Measurements from ENCODE around the gene ST6GALNAC4.
A peak's percentile ranks its signal among the peaks of the same experiment; 100 is the strongest.
"Not testable (repeated sequence)": the region's sequence is repeated elsewhere in the genome, so short reads cannot be mapped to it uniquely, and the experiment has no call there.

ST6GALNAC4 gene

DNA sequence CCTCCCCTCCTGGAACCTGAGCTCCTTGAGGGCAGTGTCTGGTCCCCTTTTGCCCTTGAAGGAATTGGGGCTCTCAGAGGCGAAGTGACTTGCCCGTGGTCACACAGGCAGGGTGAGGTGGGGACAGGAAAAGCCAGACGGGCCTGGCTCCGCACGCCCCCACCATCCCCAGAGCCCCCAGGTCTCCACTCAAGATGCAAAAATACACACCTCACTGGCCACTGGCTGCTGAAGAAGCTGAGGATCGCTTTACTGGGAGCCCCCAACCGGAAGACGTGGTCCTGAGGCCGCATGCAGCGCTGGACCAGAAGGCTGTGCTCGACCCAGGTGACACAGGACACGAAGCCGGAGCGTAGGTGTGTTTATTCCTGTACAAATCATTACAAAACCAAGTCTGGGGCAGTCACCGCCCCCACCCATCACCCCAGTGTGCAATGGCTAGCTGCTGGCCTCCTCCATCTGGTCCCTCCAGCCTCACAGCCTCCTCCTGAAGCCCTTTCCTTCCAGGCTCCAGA, 31.8 kb downstream of the ST6GALNAC4 start:
- no peak for DNase-seq

DNA sequence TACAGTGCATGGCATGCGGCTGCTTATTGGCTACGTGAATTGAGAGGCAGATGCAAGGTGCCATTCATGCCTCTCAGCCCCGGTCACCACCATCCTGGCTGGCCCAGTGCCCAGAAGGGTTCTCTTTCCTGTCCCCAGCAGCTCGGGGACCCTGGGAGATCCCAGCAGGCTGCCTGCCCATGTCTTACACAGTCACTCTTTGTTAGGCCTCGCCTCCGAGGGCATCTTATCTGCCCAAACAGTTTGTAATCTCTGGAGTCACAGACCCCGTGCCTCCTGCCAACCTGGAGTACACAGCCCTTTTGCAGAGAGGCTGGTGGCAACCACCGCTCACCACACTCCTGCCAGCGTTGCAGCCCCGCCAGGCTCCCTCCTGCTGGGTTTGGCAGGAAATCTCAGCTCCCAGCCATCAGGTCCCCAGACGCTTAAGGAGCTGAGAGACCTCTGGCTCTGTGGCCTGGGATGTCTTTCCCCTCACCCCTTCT, 32.4 kb downstream of the ST6GALNAC4 start:
- DNase-seq = no peak

DNA sequence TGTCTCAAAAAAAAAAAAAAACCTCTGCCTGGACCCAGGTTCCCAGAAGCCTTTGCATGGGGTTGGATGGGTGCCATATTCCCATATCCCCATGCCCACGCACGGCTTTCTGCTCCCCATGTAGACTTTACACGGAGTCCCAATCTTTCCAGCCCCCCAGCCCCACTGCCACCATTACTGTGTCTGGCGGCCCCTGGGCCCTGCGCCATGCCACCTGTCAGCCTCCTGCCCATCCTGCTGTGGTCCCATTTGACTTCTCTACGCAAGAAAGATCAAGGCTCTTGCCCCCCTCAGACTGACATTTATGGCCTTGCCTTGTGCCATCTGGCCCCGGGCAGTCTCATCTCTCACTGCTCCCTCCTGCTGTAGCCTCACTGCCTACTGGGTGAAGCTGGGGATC, 32.9 kb downstream of the ST6GALNAC4 start:
- no peak for DNase-seq

DNA sequence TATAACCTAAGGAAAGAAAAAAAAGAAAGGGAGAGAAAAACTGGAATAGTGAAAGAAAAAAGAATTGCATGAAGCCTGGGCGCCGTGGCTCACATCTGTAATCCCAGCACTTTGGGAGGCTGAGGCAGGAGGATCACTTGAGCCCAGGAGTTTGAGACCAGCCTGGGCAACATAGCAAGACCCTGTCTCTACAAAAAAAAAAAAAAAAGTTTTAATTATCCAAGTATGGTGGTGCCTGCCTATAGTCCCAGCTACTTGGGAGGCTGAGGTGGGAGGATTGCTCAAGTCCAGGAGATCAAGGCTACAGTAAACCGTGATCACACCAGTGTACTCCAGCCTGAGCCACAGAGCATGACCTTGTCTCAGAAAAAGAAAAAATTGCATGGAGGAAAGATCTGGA, 35.1 kb downstream of the ST6GALNAC4 start:
- not testable (repeated sequence) for DNase-seq

DNA sequence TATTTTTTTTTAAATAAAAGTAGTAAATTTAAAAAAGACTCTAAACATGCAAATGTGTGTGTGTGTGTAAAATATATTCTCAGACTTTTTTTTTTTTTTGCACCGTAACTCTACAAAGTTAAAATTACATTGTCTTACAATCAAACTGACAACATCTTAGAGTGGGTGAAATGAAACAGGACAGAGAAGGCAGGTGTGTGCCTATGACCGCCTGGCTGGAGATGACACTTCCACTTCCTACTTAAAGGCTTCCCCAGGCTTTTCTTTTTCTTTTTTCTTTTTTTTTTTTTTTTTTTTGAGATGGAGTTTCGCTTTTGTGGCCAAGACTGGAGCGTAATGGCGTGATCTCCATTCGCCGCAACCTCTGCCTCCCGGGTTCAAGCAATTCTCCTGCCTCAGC, 36.7 kb downstream of the ST6GALNAC4 start:
- DNase-seq = no peak

DNA sequence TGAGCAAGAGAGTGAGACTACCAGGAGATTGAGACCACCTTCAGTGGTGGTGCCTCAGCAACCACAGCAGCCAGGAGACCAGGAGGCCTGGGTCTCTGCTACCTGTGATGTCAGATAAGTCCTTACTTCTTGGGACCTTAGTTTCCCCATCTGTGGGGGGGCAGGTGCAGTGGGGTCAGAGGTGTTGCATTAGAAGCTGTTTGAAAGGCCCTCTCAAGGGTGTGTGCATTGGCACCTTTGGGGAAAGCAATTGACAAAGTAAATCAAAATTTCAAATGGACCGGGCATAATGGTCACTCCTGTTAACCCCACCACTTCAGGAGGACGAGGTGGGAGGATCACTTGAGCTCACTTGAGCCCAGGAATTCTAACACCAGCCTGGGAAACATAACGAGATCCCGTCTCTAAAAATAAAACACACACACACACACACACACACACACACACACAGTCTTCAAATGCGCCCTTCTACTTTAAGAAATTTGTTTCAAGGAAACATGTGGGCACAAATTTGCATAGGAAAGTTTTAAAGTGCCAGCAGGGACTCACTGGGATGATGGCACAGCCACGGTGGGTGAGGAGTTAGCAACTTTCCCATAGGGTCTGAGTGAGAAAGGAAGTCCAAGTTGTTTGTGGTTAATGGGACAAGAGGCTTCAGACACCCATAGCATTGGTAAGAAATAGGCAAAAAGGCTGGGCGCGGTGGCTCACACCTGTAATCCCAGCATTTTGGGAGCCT, 38.0 kb downstream of the ST6GALNAC4 start:
- DNase-seq = no peak

DNA sequence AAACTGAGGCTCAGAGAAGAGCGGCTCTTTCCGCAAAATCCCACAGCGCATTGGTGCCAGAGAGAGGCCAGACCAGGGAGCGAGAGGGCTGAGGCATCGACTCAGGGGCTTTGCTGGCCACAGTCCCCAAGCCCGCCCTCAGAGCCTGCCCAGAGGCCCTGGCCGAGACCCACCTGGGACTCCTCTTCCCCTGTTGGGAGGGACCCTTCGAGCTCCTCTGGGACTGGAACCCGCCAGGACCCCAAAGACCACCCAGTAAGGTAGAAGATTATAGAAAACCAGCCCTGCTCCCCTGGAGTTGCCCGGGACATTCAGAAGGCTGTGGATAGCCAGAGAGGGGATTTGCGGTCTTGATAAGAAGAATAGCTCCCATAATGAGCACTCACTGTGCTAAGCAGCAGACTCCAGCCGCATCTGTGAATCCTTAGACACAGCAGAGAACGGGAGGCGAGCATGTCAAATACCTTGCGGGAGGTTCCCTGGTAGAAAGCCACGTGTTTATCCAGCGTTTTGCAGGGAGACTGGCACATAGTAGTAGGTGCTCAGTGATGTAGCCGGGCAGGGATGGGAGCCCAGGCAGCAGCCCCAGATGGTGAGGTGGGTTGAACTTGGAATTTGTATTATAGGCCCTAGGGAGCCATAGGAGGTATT, 38.7 kb downstream of the ST6GALNAC4 start:
- no peak for DNase-seq

DNA sequence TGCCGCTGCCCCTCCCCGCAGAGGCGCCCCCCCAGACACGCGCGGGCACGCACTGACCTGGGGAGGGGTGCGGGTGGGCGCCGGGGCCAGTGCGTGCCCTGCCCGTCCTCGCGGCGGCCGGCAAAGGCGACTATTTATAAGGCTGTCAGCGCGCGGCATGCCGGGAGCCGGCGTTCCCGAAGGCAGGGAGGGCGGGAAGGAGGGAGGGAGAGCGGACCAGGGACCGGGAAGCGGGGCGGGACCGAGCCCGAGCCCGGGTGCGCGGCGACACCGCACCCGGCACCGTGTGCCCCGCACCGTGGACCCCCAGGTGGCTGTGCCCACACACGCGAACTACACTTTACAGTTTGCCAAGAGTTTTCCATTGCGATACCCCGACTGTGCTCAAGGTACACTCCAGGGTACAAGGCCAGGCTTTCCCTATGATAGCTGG, 39.3 kb downstream of the ST6GALNAC4 start, which contains the start of gene AK1:
Gene AK1 (minus strand): TSS at position 110 of the 433 bp plus-strand sequence. CDS start 3,058 bp downstream, outside the sequence.
- no peak for DNase-seq

DNA sequence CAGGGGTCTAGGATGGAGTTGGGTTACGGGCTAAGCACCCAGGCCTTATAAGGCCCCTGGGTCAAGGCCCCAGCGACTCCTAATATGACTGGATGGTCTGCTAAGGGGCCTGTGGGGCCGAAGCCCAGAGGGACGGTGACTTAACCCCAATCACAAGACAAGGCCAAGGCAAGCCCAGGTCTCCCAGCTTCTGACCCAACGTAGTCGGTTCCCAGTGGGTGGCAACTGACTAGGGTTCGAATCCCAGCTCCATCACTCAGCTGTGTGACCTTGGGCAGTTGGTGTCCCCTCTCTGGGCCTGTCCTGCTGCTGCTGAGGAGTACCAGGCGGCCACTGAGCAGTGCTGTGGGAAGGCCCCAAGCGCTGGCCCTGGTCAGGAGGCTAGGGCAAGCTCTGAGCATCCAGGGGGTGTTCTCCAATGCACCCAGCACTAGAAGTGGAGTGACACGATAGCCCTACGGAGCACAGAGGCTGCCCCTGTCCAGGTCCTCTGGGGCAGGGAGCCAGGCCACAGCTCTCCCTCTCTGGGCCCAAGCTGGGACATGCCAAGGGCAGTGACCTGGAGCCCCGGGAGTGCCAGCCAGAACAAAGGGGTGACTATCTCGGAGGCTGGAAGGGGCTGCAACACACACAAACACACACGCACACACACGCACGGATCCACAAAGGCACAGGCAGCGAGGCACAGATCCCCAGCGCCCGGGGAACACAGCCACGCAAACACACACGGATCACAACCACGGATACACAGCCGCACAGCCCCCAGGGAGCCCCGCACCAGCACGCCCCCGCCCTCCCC, 39.9 kb downstream of the ST6GALNAC4 start:
- no peak for DNase-seq

DNA sequence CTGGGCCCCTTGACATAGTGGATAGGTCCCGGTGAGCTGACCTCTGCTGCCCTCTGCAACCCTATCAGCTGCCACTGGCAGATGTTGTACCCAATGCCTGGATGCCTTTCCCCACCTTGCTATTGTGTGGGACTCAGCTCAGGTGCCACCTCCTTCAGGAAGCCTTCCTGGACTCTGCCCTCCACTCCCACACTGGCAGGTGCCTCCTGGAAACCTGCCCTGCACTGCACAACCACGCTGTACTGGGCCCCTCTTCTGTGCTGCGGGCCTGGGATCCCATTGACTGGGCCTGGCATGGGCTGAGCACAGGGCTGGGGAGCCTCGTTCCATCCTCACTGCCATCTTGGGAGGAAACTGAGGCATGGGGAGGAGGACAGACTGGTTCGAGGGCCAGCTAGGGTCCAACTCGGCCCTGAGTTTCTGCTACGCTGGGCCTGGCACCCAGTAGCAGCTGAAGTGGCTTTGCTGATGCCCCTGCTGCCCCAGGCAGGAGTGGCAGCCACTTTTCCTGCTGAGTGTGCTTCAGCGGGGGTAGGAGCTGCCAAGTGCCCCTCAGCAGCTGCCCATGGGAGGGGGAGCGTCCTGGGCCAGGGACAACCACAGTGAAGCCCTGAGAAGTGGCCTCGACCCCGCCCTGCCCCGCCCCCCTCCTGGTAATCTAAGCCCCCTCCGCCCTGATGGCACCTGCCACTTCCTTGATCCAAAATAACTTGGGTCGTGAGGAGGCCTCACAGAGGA, 40.6 kb downstream of the ST6GALNAC4 start:
- DNase-seq = no peak

DNA sequence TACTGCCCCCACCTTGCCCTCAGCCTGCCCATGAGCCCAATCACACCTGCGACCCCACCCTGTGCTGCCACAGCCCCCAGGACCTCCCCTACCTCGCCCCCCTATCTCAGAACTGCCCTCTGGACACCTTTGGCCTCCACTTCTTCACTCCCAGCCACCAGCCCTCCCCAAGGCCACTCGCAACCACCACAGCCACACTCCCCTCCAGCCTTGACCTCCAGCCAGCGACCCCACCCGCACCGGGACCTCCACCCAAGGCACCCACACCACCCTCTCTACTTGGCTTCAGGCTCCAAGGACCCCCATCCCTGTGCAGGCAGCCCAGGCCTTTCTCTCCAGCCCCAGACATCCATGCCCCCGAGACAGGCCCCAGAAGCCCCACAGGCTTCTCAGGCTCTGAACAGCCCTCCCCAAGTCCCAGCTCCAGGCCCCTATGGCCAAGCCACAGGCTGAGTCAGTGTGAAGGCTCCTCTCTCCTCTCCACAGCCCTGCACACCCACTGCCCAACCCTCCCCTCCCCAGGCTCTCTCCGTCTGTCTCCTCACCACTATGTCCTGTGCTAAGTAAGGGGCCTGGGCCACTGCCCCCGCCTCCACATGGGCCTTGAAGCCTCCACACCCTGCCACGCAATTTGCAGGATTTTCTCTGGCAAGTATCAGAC, 41.4 kb downstream of the ST6GALNAC4 start:
- no peak for DNase-seq

DNA sequence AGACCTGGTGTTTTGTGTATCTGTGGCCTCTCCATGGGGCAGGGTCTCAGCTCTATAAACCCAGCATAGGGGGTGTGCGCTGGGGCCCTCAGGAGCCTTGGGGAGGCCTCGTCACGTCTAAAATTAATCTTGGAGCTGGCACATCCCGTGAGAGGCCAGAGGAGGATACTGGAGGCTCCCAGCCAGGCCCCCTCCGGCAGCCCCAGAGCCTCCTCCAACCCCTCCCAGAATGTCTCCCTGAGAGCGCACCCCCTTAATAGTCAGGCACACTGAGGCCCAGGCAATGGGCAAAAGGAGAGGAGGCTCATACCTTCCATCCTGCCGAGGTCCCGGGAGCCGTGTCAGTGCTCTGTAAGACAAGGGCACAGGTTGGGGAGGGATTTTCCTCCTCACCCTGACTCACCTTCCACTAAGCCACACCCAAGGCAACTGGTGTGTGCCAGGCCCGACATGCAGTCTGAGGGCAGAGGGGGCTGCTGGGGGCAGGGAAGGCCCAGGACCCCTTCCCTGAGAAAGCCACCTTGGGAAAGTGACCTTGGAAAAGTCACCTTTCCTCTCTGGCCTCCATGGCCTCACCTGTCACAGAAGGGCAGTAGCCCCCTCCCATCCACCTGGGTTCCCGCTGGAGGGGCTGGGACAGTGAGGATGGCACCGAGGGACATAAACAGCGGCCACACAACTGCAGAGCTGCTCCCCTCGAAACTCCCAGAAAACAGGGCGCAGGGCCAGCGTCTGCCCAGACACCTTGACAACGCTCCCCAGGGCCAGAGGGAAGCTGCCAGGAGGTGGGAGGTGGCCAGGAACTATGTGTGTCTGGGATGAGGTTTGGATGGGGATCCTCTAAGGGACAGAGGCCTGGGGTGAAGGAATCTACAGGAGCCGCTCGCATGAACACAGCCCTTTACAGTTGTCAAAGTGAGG, 42.3 kb downstream of the ST6GALNAC4 start:
- DNase-seq = no peak

DNA sequence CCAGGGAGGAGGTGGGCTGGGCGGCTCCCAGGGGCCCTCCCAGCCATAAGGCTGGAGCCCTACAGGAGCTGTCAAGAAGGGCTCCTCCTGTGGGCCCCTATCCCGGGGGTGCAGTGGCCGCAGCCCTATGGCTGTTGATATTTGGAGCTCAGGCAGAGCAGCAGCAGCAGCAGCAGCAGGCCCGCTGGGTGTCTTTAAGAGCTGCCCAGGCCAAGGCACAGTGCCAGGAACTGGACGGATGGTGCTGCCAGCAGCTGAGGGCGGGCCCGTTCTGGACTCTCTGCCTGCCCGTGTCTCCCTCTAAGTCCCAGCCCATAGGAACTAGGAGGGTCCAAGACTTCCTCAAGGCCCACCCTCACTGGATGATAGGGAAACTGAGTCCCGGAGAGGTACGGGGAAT, 43.0 kb downstream of the ST6GALNAC4 start:
- DNase-seq = no peak

DNA sequence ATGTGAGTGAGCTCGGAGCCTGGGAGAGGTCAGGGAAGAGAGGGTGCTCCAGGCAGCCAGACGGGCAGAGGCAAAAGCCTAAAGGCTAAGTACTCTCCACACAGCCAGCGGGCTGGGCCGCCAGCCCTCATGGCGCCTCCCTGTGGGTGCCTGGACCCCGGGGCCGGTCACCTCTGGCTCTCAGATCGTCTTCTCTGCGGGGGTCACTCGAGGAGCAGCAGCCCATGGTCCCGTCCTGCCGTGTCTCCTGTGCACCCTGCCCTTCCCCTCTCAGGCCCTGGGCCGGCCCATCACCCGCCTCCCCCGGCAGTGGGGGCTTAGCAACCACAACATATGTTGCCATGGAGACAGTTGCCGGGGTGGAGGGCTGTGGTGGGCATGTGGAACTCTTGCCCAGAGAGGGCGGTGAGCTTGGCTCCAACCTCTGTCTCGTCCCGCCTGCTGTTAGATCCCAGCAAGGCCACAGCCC, 43.6 kb downstream of the ST6GALNAC4 start:
- no peak for DNase-seq

DNA sequence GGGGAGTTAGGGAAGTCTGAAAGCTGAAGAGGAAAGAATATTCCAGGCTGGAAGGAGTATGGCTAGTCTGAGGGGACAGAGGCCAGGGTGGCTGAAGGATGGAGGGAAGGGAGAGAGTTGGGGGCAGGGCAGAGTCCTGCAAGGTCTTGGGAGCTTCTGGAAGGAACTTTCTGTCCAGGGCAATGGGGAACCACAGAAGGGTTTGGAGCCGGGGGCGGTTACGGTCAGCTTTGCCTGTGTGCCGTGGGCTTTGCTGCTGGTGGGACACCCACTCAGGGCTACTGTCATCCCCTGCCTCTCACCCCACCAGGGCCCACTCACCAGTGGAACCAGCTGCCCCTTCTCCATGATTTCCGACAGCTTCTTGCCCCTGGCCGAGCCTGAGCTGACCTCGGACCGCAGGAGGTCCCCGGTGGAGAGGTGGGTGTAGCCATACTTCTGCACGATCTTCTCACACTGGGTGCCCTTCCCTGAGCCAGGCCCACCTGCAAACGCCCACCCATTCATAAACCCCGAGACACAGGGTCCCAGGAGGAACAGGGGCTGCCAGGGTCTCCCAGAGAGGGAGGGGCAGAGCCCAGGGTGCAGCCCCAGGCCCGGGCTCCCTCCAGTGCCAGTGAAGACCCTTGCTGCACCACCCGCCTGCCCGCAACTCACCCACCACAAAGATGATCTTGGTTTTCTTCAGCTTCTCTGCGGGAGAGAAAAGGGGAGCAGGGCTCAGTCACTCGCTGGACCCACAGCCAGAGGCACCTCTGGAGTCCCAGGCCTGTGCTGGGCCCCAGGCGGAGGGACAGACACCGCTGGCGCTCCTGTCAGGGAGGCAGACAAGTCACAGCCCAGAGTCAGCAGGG, 44.2 kb downstream of the ST6GALNAC4 start:
- no peak for DNase-seq

DNA sequence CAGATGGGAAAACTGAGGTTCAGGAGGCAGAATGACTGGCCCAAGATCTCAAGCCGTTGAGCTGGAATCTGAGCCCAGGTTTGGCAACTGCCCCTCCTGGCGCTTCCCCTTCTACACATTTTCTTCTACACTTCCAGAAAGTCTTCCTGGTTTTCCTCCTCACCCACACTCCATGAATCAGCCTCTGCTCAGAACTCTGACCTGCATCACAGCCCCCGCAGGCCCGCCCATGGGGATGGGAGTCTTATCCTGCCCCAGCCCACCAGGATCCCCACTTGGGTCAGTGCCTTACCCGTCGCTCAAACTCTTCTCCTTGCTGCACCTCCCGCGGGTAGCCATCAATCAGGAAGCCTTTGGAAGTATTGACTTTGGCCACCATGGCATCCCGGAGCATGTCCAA, 45.3 kb downstream of the ST6GALNAC4 start:
- no peak for DNase-seq

DNA sequence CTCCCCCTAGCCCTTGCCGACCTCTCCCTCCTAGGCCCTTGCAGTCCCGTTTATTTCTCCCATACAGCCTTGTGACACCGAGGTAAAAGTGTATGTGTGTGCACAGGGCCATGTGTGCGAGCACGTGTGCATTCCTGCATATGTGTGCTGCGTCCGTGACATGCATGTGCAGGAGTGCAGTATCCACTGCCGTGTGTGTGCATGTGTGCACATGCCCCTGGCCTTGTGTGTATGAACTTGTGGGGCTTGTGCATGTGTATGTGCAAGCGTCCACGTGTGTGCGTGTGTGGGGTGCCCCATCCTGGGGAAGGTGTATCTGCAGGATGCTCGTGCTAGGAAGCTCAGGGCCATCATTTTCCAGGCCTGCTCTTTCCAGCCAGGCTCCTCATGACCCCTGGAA, 46.0 kb downstream of the ST6GALNAC4 start:
- DNase-seq = no peak

DNA sequence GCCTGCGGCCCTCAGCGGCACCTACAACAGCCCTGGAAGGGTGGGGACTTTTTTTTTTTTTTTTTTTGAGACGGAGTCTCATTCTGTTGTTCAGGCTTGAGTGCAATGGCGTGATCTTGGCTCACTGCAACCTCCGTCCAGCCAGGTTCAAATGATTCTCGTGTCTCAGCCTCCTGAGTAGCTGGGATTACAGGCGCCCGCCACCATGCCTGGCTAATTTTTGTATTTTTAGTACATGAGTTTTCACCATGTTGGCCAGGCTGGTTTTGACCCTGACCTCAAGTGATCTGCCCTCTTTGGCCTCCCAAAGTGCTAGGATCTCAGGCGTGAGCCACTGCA, 46.7 kb downstream of the ST6GALNAC4 start:
- not testable (repeated sequence) for DNase-seq

DNA sequence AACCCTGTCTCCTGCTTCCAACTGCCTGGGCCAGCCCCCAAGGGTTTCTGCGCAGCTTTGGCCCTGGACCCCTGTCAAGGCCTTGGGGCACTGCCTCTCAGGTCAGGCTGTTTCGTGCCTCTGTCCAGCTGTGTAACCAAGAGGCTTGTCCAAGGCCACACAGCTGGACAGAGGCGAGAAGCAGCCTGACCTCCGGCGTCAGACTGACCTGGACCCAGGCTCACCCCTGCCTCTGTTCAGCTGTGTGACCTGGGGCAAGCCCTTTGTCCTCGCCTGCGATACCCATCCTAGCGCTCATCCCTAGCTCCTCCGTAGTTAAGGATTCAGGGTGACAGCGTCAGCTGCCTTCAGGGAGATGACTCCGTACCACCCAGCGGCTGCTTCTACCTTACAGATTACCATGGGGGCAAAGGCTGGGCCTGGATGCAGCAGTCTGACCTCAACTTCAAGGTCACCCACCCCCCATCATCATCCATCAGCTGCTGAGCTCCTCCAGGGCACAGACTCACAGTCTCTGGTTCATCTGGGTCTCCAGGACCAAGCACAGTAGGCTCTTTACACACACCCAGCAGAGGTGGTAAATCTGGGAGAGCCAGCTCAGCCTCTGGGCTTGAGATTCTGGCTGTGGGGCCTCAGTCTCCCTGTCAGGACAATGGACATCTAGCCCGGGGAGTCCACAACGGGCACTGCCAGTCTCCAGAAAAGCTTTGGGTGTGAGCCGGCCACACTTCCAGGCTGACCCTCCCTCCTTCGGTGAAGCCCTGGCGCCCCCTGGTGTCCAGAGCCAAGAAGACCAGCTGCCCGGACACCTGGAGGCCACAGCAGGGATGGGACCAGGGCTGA, 47.3 kb downstream of the ST6GALNAC4 start:
- DNase-seq = peak; percentile 95
